IPS DF 6.9 (cell line): ENCODE measurements around the gene ADORA1.

Source experiments
- DNase-seq: peaks from one replicate; pipeline ENCODE4 v3.0.0-alpha.2; 2013; ENCODE audit warnings: low read depth, low spot score
- H3K27ac ChIP-seq: one replicate; pipeline ENCODE4 v1.5.1; 2013; ENCODE audit warnings: low read length, control low read depth
- H3K27me3 ChIP-seq: 2 replicates; pipeline ENCODE4 v1.6.1; 2013; ENCODE audit warnings: mild to moderate bottlenecking, low read length; ENCODE audit not compliant: control insufficient read depth, insufficient read depth
- H3K36me3 ChIP-seq: 2 replicates; pipeline ENCODE4 v1.6.1; 2013; ENCODE audit warnings: low read length; ENCODE audit not compliant: control insufficient read depth, insufficient read depth
- H3K4me1 ChIP-seq: 2 replicates; pipeline ENCODE4 v1.6.1; 2013; ENCODE audit warnings: low read length; ENCODE audit not compliant: control insufficient read depth, insufficient read depth
- H3K4me3 ChIP-seq: 2 replicates; pipeline ENCODE4 v1.5.1; 2013; ENCODE audit warnings: mild to moderate bottlenecking, low read length
- H3K9me3 ChIP-seq: 2 replicates; pipeline ENCODE4 v1.6.1; 2013; ENCODE audit warnings: low read length, inconsistent platforms; ENCODE audit not compliant: control insufficient read depth, insufficient read depth
- WGBS: extraction: QIAGEN DNeasy Blood & Tissue Kit; methylation state at CpG from one replicate; pipeline ENCODE4 v1.1.7; 2013; ENCODE audit warnings: mixed read lengths, missing lambda C conversion rate; ENCODE audit not compliant: insufficient read length, insufficient coverage; 5-methylcytosine and 5-hydroxymethylcytosine counted together

Gene ADORA1

DNA sequence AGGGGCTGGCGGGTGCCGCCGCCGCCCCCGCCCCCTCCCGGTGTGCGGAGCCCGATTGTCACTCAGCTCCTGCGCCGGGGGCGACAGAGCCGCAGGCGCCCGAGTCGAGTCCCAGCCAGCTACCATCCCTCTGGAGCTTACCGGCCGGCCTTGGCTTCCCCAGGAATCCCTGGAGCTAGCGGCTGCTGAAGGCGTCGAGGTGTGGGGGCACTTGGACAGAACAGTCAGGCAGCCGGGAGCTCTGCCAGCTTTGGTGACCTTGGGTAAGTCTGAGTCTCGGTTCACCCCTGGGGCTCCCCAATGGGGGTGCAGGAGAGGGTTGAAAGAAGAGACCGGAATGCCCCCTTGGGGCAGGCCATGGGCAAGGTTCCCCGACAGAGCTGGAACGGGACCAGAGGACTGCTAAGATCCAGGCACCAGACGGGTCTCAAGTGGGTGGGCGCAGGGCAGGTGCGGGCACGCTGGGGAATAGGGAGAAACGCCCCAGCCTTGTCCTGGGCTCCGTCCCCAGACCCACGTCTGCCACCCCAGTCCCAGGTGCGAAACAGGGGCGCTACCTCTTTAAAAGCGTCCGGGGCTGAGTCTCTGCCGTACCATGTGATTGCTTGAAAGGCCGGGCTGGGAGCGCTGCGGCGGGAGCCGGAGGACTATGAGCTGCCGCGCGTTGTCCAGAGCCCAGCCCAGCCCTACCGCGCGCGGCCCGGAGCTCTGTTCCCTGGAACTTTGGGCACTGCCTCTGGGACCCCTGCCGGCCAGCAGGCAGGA, at the start of gene ADORA1:
ADORA1 (plus strand) TSS at position 61 of the 765 bp plus-strand sequence. CDS start 1,116 bp downstream, outside the sequence.
- peak; percentile 39 for DNase-seq
- no peaks in the 10 kb centered on the region for H3K36me3 ChIP-seq
- WGBS, result no CpG with 5 or more reads among the region's 51 CpGs
- peak within 1 kb of the TSS; percentile 31; the same call in 1 of the 2 replicates for H3K4me3 ChIP-seq
- H3K27me3 ChIP-seq, result no peaks in the 10 kb centered on the region; the same call in 1 of the 2 replicates
- H3K4me1 ChIP-seq, result peaks cover 10% of the 10 kb centered on the region; the same call in 1 of the 2 replicates
- H3K9me3 ChIP-seq, result no peaks in the 10 kb centered on the region
- no peak within 1 kb of the TSS for H3K27ac ChIP-seq

DNA sequence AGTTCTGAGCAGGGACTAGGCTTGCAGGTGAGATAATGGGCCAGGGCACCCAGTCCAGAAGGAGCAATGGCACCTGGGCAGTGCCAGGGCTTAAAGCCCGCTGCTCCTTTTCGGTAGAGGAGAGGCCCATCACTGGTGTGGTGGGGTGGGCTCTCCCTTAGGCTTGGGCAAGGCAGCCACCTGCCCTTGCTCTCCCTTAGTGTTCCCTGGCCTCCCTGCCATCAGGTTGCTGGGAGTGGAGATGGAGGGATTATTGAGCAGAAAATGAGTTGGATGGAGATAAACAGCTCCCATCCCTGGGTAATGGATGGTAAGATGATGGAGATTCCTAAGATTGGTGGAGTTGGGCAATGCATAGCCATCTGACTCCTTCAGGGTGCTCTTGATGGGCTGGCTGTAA, 49.6 kb upstream of the ADORA1 start:
- H3K4me1 ChIP-seq, result peaks cover 11% of the 10 kb centered on the region; the same call in 1 of the 2 replicates
- peaks cover 14% of the 10 kb centered on the region; the same call in 1 of the 2 replicates for H3K27me3 ChIP-seq
- H3K36me3 ChIP-seq, result no peaks in the 10 kb centered on the region
- no peak overlapping the region for H3K4me3 ChIP-seq
- no peak overlapping the region for H3K27ac ChIP-seq
- H3K9me3 ChIP-seq, result no peaks in the 10 kb centered on the region
- WGBS, result no CpG with 5 or more reads among the region's 2 CpGs
- DNase-seq, result no peak

DNA sequence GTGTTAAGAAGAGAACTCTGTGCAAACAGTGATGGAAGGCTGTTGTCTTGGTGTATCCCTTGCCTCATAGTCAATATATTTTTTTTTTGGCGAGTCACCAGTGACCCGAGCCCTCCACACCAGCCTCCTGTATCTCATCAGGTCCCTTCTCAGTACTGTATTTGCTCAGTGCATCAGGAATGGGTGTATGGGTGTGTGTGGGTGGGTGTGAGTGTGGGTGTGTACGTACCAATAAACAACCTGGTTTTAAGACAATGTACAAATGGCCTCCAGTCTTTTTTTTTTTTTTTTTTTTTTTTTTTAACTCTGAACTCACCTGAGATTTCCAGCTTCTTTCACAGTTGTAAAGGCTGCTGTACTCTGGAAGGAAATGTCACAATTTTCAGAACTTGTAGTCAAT, 49.0 kb upstream of the ADORA1 start:
- Histone ChIP-seq H3K4me1 (peaks cover 11% of the 10 kb centered on the region; the same call in 1 of the 2 replicates), H3K27ac (no peak overlapping the region), H3K9me3 (no peaks in the 10 kb centered on the region), H3K4me3 (no peak overlapping the region), H3K36me3 (no peaks in the 10 kb centered on the region), H3K27me3 (peaks cover 14% of the 10 kb centered on the region; the same call in 1 of the 2 replicates)
- DNase-seq, result no peak
- no CpG with 5 or more reads among the region's 3 CpGs for WGBS

DNA sequence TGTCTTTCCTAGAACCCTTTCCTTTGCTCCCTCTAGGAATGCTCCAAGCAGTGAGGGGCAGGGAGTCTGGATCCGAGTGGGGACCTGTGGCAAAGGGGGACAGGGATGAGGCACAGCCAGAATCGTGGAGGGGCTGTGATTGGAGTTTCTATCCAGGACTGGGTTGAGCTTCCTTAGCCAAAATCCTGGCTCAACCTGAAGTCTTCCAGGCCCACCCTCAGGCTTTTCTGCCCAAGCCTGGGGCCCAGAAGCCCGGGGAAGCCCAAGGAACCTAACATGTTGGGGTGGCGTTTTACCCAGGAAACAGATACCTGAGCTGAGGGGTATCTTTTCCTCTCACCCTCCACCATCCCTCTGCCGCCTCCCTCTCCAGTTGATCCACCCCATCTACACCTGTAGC, 47.1 kb upstream of the ADORA1 start:
- H3K4me3 ChIP-seq, result no peak overlapping the region
- H3K4me1 ChIP-seq, result peaks cover 11% of the 10 kb centered on the region; the same call in 1 of the 2 replicates
- no peak overlapping the region for H3K27ac ChIP-seq
- peaks cover 8% of the 10 kb centered on the region; the same call in 1 of the 2 replicates for H3K27me3 ChIP-seq
- no CpG with 5 or more reads among the region's 5 CpGs for WGBS
- H3K36me3 ChIP-seq, result no peaks in the 10 kb centered on the region
- no peaks in the 10 kb centered on the region for H3K9me3 ChIP-seq
- no peak for DNase-seq

DNA sequence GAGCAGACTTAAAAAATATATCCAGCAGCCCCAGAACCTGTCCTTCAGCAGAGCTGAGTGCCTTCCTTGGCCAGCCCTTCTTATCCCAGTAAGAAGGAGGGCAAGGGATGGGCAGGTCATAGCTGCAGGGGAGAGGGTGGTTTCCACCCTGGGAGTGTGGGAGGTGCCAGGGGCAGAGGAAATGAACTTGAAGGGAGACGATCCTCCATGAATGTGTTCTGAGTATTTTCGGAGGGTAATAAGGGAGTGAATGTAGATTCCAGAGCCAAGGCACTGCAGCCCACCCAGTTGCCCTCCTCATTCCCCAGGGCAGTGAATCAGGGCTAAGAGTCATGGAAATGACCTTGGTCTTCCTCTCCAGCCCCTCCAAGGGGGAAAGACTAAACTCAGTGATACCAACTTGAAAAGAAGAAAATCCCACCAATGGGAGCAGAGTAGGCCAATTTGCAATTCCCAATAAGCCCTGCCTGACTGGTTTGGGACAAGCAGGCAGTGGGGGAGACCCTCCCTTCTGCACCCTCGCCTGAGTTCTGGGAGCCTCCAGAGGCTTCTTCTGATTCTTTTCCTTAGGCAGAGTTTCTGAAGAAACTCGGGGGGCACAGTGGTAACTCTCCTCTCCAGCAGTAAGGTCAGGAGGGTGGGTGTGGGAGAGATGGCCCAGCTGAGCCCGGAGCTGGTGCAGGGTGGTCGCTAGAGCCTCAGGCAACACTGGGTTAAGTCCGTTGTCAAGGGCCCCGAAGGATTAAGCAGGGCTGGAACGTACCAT, 45.9 kb upstream of the ADORA1 start:
- no CpG with 5 or more reads among the region's 9 CpGs for WGBS
- no peak for DNase-seq
- Histone ChIP-seq H3K27ac (no peak overlapping the region), H3K9me3 (no peaks in the 10 kb centered on the region), H3K4me1 (peaks cover 10% of the 10 kb centered on the region; the same call in 1 of the 2 replicates), H3K36me3 (no peaks in the 10 kb centered on the region), H3K27me3 (peaks cover 2% of the 10 kb centered on the region; the same call in 1 of the 2 replicates), H3K4me3 (no peak overlapping the region)

DNA sequence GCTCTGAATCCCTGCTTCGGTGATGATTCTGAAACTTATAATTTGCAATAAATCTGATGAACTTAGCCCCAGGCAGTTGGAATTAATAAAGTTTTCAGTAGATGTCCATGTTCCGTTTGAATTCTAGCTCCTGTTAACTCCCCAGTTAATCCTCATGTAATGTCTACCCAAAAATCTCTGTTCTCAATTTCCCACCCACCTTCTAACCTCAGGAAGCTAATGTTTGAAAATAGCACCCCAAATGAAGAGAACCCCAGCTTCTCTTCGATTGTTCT, 45.4 kb upstream of the ADORA1 start:
- no CpG with 5 or more reads among the region's 3 CpGs for WGBS
- peaks cover 10% of the 10 kb centered on the region; the same call in 1 of the 2 replicates for H3K4me1 ChIP-seq
- H3K36me3 ChIP-seq, result no peaks in the 10 kb centered on the region
- H3K4me3 ChIP-seq, result no peak overlapping the region
- DNase-seq, result no peak
- no peaks in the 10 kb centered on the region for H3K9me3 ChIP-seq
- H3K27me3 ChIP-seq, result no peaks in the 10 kb centered on the region; the same call in 1 of the 2 replicates
- no peak overlapping the region for H3K27ac ChIP-seq

DNA sequence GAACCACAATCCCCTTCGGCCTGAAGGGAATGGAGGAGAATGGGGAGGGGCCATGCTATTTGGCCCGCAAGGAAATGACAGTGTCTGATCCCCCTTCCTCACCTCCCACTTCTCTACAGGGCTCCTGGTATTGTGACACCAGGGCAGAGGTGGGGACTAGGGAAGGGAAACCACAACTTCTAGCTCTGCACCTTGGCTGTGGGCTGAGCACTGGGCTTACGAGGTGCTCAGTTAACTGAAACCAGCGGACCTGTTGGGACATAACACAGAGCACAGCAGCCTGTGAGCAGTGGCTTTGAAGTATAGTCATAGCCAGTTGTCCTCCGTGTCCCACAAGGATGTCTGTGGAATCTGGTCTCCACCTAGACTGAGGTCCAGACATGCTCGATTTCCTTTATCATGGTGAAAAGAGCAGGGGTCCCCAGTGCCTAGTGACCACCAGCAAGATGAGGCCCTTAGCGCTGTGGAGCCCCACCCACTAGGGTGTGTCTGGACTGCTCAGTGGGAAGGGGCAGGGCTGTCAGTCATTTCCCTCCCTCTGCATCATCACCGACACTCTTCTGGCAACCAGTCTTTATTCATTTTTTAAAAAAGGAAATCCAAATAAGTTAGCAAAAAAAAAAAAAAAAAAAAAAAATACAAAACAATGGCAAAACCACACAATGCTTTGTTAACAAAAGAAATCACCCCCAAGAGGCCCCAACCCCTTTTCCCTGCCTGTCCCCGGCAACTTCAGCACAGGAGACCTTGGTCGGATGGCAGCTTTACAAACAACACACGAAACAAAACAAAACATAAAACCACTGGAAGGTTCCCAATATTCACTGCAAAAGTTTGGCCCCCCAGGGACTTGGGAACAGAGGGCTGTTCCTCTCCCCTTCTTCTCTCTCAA, 44.7 kb upstream of the ADORA1 start:
- Histone ChIP-seq H3K36me3 (no peaks in the 10 kb centered on the region), H3K4me1 (peaks cover 10% of the 10 kb centered on the region; the same call in 1 of the 2 replicates), H3K27me3 (no peaks in the 10 kb centered on the region), H3K9me3 (no peaks in the 10 kb centered on the region), H3K27ac (no peak overlapping the region), H3K4me3 (no peak overlapping the region)
- WGBS, result no CpG with 5 or more reads among the region's 11 CpGs
- no peak for DNase-seq

DNA sequence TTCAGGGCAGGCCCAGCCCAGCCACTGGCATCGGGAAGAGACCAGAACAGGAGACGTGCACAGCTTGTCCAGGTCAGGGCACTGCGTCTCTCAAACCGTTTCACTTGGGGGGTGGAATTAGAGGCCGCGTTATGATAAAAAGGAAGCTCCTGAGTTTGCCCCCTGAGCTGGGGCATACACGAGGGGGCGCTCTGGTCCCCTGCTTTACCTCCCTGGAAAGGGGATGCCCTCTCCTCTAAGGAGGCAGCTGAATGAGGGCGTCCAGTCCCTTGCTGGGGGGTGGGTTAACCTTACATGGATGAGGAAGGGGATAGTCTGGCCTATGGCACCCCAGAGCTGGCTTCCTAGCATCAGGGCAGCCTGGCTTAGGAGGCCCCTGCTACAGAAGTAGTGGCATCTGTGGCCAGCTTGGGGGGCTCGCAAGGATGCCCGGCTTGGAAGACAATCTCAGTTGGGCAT, 44.0 kb upstream of the ADORA1 start:
- DNase-seq, result no peak
- Histone ChIP-seq H3K27me3 (no peaks in the 10 kb centered on the region), H3K4me1 (peaks cover 10% of the 10 kb centered on the region; the same call in 1 of the 2 replicates), H3K27ac (no peak overlapping the region), H3K36me3 (no peaks in the 10 kb centered on the region), H3K4me3 (no peak overlapping the region), H3K9me3 (no peaks in the 10 kb centered on the region)
- WGBS, result no CpG with 5 or more reads among the region's 11 CpGs

DNA sequence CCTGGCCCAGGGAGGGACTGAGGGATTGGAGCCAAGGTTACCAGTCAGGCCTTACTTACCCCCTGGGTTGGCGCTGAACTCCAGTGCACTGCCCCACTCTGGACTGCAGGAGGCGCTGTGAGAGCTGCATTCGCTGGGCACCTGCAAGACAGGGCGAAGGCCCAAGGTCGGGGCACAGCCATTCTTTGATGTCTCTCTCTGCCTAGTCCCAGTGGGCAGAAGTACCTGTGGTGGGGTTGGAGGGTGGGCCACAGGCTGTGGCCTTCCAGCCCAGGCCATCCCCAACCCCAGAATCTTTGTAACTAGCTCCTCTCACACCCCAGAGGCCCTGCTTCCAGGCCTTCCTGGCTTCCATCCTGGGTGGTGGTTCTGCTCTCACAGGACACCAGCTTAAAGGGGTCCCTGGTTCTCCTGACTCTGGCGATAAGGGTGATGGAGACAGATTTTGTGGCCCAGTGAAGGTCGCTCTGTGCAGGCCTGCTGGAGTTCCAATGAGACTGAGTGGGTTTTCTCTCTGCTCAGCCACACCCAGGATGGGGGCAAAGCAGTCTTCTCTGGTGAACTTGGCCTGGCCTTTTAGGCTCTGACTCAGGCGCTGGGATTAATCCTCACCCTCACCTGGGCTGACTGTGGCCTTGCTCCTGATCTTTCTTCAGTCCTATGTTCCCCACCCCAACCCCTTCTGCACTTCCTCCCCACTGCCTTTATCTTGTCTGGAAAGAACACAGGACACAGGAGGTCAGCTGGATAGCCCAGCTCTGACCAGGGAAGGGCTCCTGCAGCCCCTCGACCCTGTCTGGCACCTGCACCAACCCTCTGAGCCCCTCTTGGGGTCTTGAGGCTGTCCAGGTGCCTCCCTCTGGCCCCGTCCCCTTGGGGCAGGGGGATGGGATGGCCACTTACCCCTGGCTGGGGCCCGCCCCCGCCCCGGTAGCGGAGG, 42.7 kb upstream of the ADORA1 start:
- Histone ChIP-seq H3K9me3 (no peaks in the 10 kb centered on the region), H3K27ac (no peak overlapping the region), H3K4me1 (peaks cover 10% of the 10 kb centered on the region; the same call in 1 of the 2 replicates), H3K4me3 (no peak overlapping the region), H3K27me3 (no peaks in the 10 kb centered on the region), H3K36me3 (no peaks in the 10 kb centered on the region)
- DNase-seq, result no peak
- WGBS, result no CpG with 5 or more reads among the region's 14 CpGs
